ENCODE measurements around the gene RAD51B. TPM values are rescaled to one million over a fixed set of nuclear protein-coding genes. Genes with fewer than 3 reads are reported as not detected.
"Not testable (repeated sequence)": the region's sequence is repeated elsewhere in the genome, so short reads cannot be mapped to it uniquely, and the experiment has no call there.

The RAD51B gene
- polyA plus RNA-seq, 4 donors = 10.6 to 13.2 (median 11.3) TPM

DNA sequence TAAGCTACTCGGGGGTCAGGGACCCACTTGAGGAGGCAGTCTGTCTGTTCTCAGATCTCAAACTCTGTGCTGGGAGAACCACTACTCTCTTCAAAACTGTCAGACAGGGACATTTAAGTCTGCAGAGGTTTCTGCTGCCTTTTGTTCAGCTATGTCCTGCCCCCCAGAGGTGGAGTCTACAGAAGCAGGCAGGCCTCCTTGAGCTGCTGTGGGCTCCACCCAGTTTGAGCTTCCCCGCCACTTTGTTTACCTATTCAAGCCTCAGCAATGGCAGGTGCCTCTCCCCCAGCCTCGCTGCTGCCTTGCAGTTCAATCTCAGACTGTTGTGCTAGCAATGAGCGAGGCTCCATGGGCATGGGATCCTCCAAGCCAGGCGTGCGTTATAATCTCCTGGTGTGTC is 614.6 kb downstream of the RAD51B start:
- not testable (repeated sequence) for DNase-seq (ENCODE audit: low read depth in 4 of 4, low spot score in 2 of 4)

- DNase-seq (ENCODE audit: low read depth in 4 of 4, low spot score in 2 of 4) = not testable (repeated sequence)
Measured at GRCh38 chr14:68435631-68436030, 616.1 kb downstream of the RAD51B start.

- DNase-seq (ENCODE audit: low read depth in 4 of 4, low spot score in 2 of 4) = no peak
Measured at GRCh38 chr14:68439676-68440075, 620.1 kb downstream of the RAD51B start.

DNA sequence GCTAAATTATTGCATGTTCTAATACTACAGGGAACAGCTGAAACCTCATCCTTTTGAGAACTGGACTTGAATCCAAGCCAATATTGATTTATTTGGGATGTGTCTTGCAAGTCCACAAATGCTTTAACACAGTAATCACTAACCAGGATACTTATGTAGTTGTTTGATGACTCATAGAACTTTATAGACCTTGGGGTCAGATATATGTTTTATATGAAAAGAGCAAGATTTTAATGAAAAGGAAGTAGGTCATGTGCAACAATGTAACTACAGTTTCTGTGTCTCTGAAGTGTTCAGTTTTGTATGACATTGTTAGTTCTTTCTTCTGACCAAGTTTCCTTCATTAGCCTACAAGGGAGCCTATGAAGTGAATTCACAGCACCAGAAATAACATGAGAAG is 621.2 kb downstream of the RAD51B start:
- DNase-seq (ENCODE audit: low read depth in 4 of 4, low spot score in 2 of 4) = no peak

GRCh38 chr14:68441542-68441941 is 622.0 kb downstream of the RAD51B start:
- DNase-seq (ENCODE audit: low read depth in 4 of 4, low spot score in 2 of 4) = no peak

DNA sequence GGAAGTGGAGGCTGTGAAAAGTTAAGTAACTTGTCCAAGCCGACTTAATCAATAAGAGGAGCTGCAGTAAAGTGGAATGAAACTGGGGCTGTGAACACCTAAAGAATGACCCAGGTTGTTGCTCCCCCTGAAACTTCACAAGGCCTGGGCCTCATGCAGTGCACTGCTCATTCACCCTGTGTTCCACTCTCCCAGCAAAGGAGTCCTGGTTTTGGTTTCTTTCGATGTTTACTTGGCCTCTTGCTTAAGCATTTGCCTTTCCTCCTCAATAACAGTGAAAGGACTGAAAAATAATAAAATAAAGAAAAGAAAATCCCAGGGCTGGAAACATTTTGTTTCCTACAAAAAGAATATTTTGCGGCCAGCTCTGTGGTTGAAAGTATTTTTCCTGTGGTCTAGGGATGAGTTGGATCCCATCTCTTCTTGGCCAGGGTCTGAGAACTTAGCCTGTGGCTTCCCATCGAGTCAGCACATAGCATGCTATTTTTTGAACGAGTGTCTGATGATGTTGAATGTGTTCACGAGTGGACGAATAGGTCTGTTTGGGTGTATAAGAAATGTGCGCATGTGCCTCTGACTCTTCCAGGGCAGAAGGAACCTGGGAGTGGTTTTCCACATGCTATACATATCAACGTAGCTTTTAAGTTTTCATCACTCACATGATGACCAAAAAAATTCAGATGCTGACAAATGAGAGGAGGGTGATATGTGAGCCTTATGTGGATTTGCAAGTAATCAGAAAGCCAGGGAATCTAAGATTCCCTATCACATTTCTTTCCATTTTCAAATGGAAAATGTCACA is 623.5 kb downstream of the RAD51B start:
- DNase-seq (ENCODE audit: low read depth in 4 of 4, low spot score in 2 of 4) = no peak

DNA sequence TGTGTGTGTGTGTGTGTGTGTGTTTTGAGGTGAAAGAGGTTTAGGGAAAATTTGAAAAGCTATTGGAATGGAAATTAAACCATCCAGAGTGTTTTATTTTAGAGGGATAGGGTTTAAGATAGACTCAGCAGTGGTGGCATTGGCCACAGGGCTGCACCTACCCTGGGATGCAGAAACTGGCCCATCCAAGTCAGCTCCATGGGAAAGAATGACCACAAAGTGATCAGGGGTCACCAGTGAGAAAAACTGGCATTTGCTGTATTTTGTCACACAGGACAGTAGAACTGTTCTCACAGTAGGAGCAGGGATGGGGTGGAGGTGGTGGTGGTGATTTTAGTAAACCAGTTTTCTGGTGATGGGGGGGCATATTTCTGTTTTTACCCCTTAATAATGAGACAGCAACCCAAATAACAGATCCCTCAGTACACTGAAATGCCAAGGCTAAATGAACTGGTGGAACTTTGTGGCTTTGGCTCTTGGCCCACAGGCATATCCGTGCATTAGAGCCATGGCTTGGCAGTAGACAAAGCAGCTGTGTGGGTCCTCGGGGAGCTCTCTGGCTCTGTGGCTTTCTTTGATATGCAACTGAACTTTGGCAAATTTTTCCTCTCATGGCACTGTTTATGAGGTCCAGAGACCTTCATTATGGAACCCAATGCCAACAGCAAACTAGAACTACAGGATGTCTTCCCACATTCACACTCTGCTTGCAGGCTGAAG is 625.0 kb downstream of the RAD51B start:
- no peak for DNase-seq (ENCODE audit: low read depth in 4 of 4, low spot score in 2 of 4)

DNA sequence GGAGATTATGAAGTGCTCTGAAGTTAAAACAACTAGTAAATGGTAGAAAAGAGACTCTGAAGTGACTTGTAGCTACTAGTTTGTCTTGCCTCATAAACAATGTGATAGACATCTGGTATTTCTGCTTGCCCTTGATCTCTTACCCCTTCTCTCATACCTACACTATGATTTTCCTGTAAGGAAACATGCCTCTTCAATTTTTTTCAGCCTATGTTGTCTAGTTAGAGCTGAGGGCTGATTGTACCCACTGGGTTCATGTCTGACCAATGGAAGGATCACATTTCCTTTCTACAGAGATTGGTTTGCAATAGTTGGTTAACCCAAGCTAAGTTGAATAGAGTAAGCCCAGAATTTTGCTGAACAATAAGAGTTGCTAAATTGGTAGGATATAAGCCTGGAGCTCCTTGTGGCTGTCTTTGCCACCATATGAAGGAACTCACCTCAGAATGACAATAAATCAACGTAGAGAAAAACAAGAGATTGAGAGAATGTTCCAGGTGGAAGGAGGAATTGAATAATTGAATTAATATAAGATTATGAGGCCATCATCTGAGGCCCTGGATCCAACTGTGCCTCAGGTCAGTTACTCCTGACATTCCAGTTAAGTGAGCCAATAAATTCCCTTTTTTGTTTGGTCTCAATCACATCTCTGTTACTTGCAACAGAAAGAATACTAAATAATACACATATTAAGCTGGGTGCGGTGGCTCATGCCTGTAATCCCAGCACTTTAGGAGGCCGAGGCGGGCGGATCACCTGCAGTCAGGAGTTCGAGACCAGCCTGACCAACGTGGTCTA is 626.9 kb downstream of the RAD51B start:
- no peak for DNase-seq (ENCODE audit: low read depth in 4 of 4, low spot score in 2 of 4)

GRCh38 chr14:68447581-68448251 is 628.1 kb downstream of the RAD51B start:
- DNase-seq (ENCODE audit: low read depth in 4 of 4, low spot score in 2 of 4) = no peak

GRCh38 chr14:68448252-68448902 is 628.8 kb downstream of the RAD51B start:
- DNase-seq (ENCODE audit: low read depth in 4 of 4, low spot score in 2 of 4) = no peak

DNA sequence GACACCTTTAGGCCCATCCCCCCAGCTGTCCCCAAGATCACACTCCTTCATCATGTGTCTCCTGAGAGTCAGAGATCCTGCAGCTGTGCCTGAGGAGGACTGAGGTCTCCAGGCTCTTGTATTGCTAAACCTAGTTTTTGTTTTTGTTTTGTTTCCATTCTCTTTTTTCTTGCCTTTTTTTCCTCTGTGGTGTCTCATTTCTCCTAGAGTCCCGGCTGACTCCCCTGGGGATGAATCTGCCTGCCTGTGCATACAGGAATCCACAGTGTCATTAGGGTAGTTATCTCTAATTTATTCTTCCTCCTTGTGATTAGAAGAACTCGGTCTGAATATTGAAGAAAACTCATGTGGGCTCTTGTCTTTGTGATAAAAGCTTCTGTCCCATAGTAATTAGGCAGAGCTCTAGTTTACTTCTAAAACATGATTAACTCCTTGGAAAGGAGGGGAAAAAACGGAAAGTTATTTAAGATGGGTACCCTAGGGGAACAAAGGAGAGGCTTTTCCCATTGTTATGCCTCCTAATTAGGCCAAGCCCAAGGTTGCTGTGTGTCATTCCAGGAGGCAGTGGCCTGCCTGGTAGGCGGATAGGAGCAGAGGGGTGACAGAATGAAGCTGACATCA is 630.1 kb downstream of the RAD51B start:
- no peak for DNase-seq (ENCODE audit: low read depth in 4 of 4, low spot score in 2 of 4)

DNA sequence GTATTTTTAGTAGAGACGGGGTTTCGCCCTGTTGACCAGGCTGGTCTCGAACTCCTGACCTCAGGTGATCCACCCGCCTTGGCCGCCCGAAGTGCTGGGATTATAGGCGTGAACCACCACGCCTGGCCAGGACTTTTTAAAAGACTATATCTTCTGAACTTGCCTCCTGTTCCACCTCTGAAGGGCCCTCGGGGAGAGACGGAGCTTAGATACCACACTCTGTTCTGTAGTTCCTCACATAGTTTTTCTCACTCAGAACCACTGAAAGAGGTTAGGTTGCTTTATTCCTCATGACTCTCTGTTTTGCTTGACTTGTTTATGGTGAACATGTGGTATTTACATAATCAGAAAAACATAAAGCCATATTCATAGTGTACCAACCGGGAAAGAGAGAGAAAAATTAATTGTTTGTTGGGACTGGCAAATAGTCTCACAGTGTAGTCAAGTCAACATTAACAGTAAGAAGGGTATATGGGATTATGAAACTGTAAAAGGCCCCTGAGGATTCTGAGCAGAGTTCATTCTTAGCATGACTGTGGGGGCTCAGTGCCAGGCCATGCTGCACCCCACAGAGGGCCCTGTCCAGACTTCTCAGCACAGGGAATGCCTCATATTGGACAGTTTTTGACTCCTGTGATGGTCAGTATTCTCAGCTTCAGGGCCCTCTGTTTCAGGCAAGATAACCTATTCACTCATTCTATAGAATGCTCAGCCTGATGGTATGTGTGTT is 631.0 kb downstream of the RAD51B start:
- no peak for DNase-seq (ENCODE audit: low read depth in 4 of 4, low spot score in 2 of 4)

DNA sequence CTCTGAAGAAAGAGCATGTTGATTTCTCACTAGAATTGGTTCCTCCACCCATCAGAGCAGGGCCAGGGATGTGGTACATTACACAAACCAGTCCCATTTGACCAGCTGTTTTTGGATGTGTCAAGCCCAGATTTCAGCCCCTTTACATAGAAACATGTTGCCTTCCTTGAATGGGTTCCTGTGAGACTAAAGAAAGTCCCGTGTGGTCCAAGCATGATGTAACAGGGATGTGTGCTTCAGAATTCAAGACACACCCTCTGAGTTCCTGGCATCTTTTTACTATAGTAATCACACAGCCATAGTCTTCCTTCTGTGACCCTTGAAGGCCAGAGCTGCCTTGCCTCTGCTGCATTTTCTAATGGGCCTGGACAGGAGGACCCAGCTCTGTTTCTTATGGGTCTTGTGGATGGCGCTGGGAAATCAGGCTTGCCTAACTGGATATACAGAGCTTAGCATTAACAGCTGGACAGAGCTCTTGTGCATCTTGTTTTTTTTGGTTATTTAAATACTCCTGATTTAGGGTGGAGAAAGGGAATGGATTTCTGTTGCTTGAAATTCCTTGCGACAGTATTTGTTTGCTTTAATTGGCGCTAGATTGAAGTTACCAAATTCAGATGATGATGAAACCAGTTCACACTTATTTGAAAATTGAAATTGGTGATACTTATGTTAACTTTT is 632.3 kb downstream of the RAD51B start:
- no peak for DNase-seq (ENCODE audit: low read depth in 4 of 4, low spot score in 2 of 4)

- no peak for DNase-seq (ENCODE audit: low read depth in 4 of 4, low spot score in 2 of 4)
Measured at GRCh38 chr14:68458253-68458652, 638.7 kb downstream of the RAD51B start.

- DNase-seq (ENCODE audit: low read depth in 4 of 4, low spot score in 2 of 4) = peak in 3 of 4 donors; percentile 26 to 41 (median 28)
Measured at GRCh38 chr14:68458840-68459469, 639.4 kb downstream of the RAD51B start.

DNA sequence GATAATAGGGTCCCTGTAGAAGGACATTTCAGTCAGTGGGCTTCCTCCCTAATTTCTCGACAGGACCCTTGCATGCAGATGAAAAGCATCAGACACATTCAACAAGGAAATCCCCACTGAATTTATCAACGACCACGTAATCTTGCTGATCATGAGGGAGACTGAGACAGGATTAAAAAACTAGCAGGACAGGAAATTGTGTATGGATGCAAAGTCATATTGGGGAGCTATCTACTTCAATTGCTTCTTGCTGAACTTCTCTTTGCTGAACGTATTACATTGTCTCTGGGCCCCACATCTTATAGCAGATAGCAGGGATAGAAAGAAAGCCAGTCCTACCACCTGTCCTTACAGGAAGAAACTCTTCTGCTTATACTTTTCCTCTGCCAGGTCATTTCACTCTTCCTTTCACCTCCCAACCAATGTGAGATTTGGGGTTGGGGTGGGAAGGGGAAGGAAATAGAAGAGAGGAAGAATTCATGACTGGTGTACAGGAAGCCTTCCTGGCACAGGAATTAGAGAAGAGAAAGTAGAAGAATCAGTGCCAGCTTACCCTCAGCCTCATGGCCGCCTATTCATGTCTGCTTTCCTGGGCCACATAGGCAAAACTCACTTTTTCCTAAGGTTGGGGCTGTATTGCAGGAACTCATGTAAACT is 640.0 kb downstream of the RAD51B start:
- no peak for DNase-seq (ENCODE audit: low read depth in 4 of 4, low spot score in 2 of 4)

- DNase-seq (ENCODE audit: low read depth in 4 of 4, low spot score in 2 of 4) = no peak
Measured at GRCh38 chr14:68460541-68460940, 641.0 kb downstream of the RAD51B start.
